ENCODE data around the gene PHOSPHO1. TPM values are rescaled to one million over a fixed set of nuclear protein-coding genes. Genes with fewer than 3 reads are reported as not detected.
"Not testable (repeated sequence)": the region's sequence is repeated elsewhere in the genome, so short reads cannot be mapped to it uniquely, and the experiment has no call there.

Gene PHOSPHO1
- total RNA-seq, 1 donor from 2014 or later, result 8.2 TPM

GRCh38 chr17:49193513-49194296, 36.9 kb downstream of the PHOSPHO1 start:
- peak; percentile 74 for DNase-seq (ENCODE audit: low spot score)

- DNase-seq (ENCODE audit: low spot score), result peak; percentile 98
Observed at GRCh38 chr17:49191917-49192741, 38.5 kb downstream of the PHOSPHO1 start.

GRCh38 chr17:49191409-49191916, 39.1 kb downstream of the PHOSPHO1 start:
- DNase-seq (ENCODE audit: low spot score), result no peak

GRCh38 chr17:49190932-49191331, 39.7 kb downstream of the PHOSPHO1 start:
- no peak for DNase-seq (ENCODE audit: low spot score)

GRCh38 chr17:49187301-49187700, 43.3 kb downstream of the PHOSPHO1 start:
- no peak for DNase-seq (ENCODE audit: low spot score)

DNA sequence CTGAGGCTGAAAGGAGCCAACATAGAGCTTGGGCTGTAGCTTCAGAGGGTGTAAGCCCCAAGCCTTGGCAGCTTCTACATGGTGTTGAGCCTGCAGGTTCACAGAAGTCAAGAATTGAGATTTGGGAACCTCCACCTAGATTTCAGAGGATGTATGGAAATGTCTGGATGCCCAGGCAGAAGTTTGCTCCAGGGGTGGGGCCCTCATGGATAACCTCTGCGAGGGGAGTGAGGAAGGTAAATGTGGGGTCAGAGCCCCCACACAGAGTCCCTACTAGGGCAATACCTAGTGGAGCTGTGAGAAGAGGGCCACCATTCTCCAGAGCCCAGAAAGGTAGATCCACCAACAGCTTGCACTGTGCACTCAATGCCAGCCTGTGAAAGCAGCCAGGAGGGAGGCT, 45.2 kb downstream of the PHOSPHO1 start:
- DNase-seq (ENCODE audit: low spot score), result not testable (repeated sequence)

- DNase-seq (ENCODE audit: low spot score), result not testable (repeated sequence)
Observed at GRCh38 chr17:49184522-49184921, 46.1 kb downstream of the PHOSPHO1 start.

DNA sequence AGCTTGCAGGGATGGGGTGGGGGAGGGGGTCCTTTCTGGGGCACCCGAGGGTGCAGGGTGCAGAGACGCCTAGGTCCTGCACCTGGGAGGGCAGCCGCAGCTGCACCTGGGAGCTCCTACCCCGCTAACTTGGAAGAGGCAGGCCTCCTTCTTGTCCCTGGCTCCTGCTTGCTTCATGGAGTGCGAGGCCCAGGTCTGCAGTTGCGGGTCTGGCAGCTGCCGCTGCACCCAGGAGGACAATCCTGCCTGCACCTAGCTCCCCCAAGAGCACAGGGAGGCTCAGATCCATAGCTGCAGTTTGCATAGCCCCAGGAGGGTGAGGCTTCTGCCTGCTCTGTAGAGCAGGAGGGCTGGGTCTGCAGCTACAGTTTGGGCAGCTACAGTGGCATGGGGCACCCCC, 46.8 kb downstream of the PHOSPHO1 start:
- no peak for DNase-seq (ENCODE audit: low spot score)

DNA sequence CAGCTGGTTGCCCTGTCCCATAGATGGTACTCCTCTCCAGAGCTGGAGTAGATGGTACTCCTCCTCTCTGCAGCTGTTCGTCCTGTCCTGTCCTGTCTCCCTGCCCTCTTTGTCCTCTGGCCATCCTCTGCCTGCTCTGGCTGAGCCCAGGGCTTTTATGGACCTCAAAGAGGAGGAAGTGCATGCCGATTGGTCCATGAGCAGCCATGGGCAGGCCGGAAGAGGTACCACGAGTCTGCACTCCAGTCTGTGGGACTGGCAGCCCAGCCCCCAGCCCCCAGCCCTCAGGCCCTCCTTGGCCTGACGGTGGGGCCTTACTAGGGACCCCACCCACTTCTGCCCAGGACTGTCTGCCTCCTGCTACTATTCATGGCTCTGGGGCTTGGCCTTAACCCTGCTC, 47.2 kb downstream of the PHOSPHO1 start:
- DNase-seq (ENCODE audit: low spot score), result no peak

DNA sequence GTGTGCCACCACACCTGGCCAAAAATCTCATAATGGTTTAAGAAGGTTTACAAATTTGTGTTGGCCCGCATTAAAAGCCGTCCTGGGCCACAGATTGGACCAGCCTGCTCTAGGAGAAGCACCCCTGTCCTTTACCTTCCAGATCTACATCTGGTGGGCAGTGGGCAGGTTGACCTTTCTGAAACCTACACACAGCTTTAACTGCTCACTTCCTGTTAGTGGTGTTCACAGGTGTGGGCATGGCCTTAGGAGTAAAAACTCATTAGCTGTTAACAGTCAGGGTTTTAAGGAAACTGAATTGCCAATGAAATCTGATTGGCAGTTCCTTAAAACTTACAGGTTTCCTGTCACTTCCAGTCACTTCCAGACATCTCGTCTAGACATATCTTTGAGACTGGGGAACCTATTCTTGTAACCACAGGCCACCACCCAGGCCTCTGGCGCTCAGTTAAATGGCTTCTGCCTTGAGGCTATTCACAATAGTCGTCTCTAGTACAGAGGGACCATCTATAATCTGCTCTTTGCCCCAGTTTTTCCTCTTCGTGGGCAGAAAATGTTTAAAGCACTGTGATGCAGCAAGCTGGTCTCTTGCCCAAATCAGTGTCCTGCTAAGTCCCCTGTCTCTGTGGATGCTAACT, 49.5 kb downstream of the PHOSPHO1 start:
- DNase-seq (ENCODE audit: low spot score), result no peak

DNA sequence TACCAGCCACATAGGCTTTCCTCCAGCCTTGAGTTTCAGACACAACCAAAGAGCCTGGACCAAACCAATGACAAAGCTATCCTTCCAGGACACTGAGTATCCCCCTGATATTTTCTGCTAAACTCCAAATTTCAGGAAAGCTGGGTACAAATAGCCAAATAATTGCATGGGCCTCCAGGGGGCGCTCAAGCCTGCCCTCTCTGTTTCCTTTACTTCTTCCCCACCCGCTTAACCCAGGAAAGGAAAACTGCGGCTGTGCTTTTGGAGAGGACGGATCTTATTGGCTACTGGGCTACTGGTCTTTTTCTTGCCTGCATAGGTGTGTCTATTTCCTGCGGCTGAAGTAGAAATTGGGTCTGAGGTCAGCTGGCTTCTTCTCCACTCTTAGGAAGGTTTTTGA, 50.3 kb downstream of the PHOSPHO1 start:
- peak; percentile 26 for DNase-seq (ENCODE audit: low spot score)

DNA sequence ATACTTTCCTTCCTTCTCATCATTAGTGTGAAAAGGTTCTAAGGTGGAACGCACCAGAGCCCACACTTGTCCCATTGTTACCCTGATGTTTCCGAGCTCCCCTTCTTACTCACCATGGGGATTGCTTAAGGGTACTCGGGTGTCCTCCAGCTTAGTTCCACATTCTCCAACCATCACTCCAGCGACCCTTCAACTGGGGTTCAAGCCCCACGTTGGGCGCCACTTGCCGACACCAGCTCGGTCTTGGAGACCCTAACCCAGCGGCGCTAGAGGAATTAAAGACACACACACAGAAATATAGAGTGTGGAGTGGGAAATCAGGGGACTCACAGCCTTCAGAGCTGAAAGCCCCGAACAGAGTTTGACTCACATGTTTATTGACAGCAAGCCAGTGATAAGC, 54.6 kb downstream of the PHOSPHO1 start:
- not testable (repeated sequence) for DNase-seq (ENCODE audit: low spot score)

Other genes with a start within 250 kb of the PHOSPHO1 start
- gene IGF2BP1, start 233.4 kb downstream of the PHOSPHO1 start, total RNA-seq (ENCODE audit: insufficient read depth, low replicate concordance), result 9.4 TPM
- 1.2 TPM for gene B4GALNT2, start 98.0 kb downstream of the PHOSPHO1 start, total RNA-seq (ENCODE audit: insufficient read depth, low replicate concordance)
- gene GNGT2, start 20.2 kb downstream of the PHOSPHO1 start, total RNA-seq (ENCODE audit: insufficient read depth, low replicate concordance), result not detected
- gene ABI3, start 20.1 kb downstream of the PHOSPHO1 start, total RNA-seq (ENCODE audit: insufficient read depth, low replicate concordance), result 4.6 TPM
- 16.6 TPM for gene ZNF652, start 131.5 kb upstream of the PHOSPHO1 start, total RNA-seq (ENCODE audit: insufficient read depth, low replicate concordance)
- 53.9 TPM for gene PHB1, start 184.1 kb upstream of the PHOSPHO1 start, total RNA-seq (ENCODE audit: insufficient read depth, low replicate concordance)